DOHH2 (cell line): Measurements from ENCODE around the gene DBNDD1.

Experiments
- EZH2phosphoT487 ChIP-seq: fragments of 200-600 bp; sonication (generic); IDR thresholded peaks from 2 replicates; pipeline ENCODE4 v1.6.1; 2017; ENCODE audit warnings: borderline replicate concordance, mild to moderate bottlenecking, antibody characterized with exemption, low read length, moderate library complexity, mixed read lengths
- TF ChIP-seq, protein P1 (sequence below): fragments of 200-600 bp; sonication (generic); IDR thresholded peaks from one replicate; pipeline ENCODE4 v1.5.1; 2014; ENCODE audit warnings: antibody characterized with exemption, mild to moderate bottlenecking, low read depth, low read length; ENCODE audit not compliant: poor library complexity, severe bottlenecking

DNA sequence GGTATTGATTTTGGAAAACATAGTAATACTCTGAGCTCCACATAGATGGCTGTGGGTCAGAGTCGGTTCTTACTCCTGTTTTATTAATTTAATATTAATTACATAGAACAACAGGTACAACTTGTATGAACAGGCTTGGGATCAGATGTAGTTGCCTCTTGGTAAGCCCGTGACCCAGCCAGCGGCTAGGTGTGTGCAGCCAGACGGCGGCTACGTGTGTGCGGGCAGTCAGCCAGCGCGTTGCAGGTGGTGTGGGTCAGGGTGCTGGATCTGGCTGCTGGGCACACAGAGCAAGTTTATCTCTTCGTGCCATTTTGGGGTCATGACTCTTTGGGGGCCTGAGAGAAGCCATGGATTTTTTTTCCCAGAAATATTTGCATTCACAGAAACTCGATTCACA, 30.3 kb downstream of the DBNDD1 start:
- TF ChIP-seq, protein P1, sequence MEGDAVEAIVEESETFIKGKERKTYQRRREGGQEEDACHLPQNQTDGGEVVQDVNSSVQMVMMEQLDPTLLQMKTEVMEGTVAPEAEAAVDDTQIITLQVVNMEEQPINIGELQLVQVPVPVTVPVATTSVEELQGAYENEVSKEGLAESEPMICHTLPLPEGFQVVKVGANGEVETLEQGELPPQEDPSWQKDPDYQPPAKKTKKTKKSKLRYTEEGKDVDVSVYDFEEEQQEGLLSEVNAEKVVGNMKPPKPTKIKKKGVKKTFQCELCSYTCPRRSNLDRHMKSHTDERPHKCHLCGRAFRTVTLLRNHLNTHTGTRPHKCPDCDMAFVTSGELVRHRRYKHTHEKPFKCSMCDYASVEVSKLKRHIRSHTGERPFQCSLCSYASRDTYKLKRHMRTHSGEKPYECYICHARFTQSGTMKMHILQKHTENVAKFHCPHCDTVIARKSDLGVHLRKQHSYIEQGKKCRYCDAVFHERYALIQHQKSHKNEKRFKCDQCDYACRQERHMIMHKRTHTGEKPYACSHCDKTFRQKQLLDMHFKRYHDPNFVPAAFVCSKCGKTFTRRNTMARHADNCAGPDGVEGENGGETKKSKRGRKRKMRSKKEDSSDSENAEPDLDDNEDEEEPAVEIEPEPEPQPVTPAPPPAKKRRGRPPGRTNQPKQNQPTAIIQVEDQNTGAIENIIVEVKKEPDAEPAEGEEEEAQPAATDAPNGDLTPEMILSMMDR: no peak
- no peak for TF ChIP-seq EZH2phosphoT487
